ENCODE results near the gene ASH1L.
"Not testable (repeated sequence)": the region's sequence is repeated elsewhere in the genome, so short reads cannot be mapped to it uniquely, and the experiment has no call there.

ASH1L gene

DNA sequence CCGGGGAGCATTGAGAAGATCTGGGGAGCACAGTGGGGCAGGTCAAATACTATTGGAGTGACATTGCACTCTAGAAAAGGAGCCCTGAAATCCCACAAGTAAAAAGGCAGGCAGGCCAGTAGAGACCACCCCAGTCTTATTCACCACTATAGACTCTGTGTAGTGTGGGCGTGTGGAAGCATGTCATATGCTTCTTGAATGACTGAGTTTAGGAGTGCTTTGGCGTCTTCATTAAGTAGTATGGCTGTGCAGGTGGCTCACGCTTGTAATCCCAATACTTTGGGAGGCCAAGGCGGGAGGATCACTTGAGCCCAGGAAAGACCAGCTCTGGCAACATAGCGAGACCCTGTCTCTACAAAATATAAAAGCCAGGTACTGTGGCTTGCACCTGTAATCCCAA, 21.2 kb upstream of the ASH1L start:
- not testable (repeated sequence) for H3K36me3 Mint-ChIP-seq (ENCODE audit: low read depth); H3K27ac Mint-ChIP-seq; H3K4me3 Mint-ChIP-seq; H3K4me1 Mint-ChIP-seq (ENCODE audit: low read depth); H3K9me3 Mint-ChIP-seq; H3K27me3 Mint-ChIP-seq (ENCODE audit: low read depth)

- not testable (repeated sequence) for H3K27ac Mint-ChIP-seq; H3K27me3 Mint-ChIP-seq (ENCODE audit: low read depth); H3K4me3 Mint-ChIP-seq; H3K36me3 Mint-ChIP-seq (ENCODE audit: low read depth); H3K9me3 Mint-ChIP-seq; H3K4me1 Mint-ChIP-seq (ENCODE audit: low read depth)
These were observed 13.0 kb upstream of the ASH1L start for GRCh38 chr1:155575608-155576007.

DNA sequence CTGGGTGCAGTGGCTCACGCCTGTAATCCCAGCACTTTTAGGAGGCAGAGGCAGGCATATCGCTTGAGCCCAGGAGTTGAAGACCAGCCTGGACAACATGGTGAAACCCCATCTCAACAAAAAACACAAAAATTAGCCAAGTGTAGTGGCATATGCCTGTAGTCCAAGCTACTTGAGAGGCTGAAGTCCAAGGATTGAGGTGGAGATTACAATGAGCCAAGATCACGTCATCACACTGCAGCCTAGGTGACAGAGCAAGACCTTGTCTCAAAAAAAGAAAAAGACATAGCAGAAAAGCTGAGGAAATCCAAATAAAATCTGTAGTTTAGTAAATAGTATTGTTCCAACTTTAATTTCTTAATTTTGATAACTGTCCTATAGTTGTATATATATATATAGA, 11.5 kb upstream of the ASH1L start:
- no peak overlapping the region for H3K27ac Mint-ChIP-seq
- peaks cover 3% of the 10 kb centered on the region for H3K4me1 Mint-ChIP-seq (ENCODE audit: low read depth)
- peaks cover 7% of the 10 kb centered on the region for H3K36me3 Mint-ChIP-seq (ENCODE audit: low read depth)
- no peaks in the 10 kb centered on the region for H3K9me3 Mint-ChIP-seq
- H3K27me3 Mint-ChIP-seq (ENCODE audit: low read depth), result no peaks in the 10 kb centered on the region
- H3K4me3 Mint-ChIP-seq, result no peak overlapping the region

- H3K4me3 Mint-ChIP-seq, result no peak overlapping the region
- H3K9me3 Mint-ChIP-seq, result no peaks in the 10 kb centered on the region
- H3K27me3 Mint-ChIP-seq (ENCODE audit: low read depth), result no peaks in the 10 kb centered on the region
- H3K4me1 Mint-ChIP-seq (ENCODE audit: low read depth), result peaks cover 9% of the 10 kb centered on the region
- H3K36me3 Mint-ChIP-seq (ENCODE audit: low read depth), result peaks cover 10% of the 10 kb centered on the region
- H3K27ac Mint-ChIP-seq, result no peak overlapping the region
These were observed 8.0 kb upstream of the ASH1L start for GRCh38 chr1:155570593-155570990.

- no peak overlapping the region for H3K27ac Mint-ChIP-seq
- H3K27me3 Mint-ChIP-seq (ENCODE audit: low read depth), result no peaks in the 10 kb centered on the region
- H3K36me3 Mint-ChIP-seq (ENCODE audit: low read depth), result peaks cover 11% of the 10 kb centered on the region
- no peaks in the 10 kb centered on the region for H3K9me3 Mint-ChIP-seq
- H3K4me3 Mint-ChIP-seq, result no peak overlapping the region
- peaks cover 13% of the 10 kb centered on the region for H3K4me1 Mint-ChIP-seq (ENCODE audit: low read depth)
These were observed 7.5 kb upstream of the ASH1L start for GRCh38 chr1:155569988-155570592.

- not testable (repeated sequence) for H3K9me3 Mint-ChIP-seq; H3K36me3 Mint-ChIP-seq (ENCODE audit: low read depth); H3K27me3 Mint-ChIP-seq (ENCODE audit: low read depth)
- peak overlapping the region; percentile 99 for H3K27ac Mint-ChIP-seq
- H3K4me3 Mint-ChIP-seq, result peak overlapping the region; percentile 99
- H3K4me1 Mint-ChIP-seq (ENCODE audit: low read depth), result peaks cover 31% of the 10 kb centered on the region
These were observed 897 bp upstream of the ASH1L start for GRCh38 chr1:155563377-155564022.

GRCh38 chr1:155561779-155562580, 623 bp downstream of the ASH1L start:
- H3K36me3 Mint-ChIP-seq (ENCODE audit: low read depth); H3K27me3 Mint-ChIP-seq (ENCODE audit: low read depth); H3K9me3 Mint-ChIP-seq: not testable (repeated sequence)
- peak overlapping the region; percentile 99 for H3K4me3 Mint-ChIP-seq
- H3K4me1 Mint-ChIP-seq (ENCODE audit: low read depth), result peaks cover 35% of the 10 kb centered on the region
- H3K27ac Mint-ChIP-seq, result peak overlapping the region; percentile 99

DNA sequence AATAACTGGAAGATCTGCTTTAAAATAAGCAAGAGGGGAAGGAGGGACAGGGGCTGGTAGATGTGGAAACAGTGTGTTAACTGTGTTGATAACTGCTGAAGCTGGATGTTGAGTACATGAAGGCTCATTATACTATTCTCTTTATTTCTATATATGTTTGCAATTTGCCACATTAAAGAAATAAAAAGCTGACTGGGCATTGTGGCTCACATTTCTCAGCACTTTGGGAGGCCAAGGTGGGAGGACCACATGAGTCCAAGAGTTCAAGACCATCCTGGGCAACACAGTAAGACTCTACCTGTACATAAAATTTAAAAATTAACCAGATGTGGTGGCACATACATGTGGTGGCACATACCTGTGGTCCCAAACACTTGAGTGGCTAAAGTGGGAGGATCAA, 6.7 kb downstream of the ASH1L start:
- Mint-ChIP-seq H3K27me3 (ENCODE audit: low read depth) (no peaks in the 10 kb centered on the region), H3K36me3 (ENCODE audit: low read depth) (peaks cover 15% of the 10 kb centered on the region), H3K27ac (no peak overlapping the region)

DNA sequence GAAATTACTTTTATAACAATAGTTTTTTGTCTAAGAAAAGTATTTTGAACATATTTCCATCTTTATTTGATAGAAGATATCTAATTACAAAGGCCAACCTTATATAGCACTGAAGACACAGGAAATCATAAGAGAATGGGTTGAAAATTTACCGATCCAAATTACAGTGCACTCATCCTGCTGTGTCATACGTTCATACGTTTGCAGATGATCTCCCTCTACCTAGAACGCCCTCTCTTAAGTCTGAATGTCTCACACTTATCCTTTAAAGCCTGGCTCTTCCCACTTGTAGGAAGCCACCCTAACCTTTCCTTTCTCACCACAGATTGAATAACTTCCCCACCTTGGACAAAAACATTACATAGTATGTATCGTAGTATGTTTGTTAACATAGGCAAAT, 9.3 kb downstream of the ASH1L start:
- H3K4me3 Mint-ChIP-seq, result no peak overlapping the region
- H3K9me3 Mint-ChIP-seq, result no peaks in the 10 kb centered on the region
- H3K27ac Mint-ChIP-seq, result peak overlapping the region; percentile 23
- H3K4me1 Mint-ChIP-seq (ENCODE audit: low read depth), result peaks cover 23% of the 10 kb centered on the region
- H3K36me3 Mint-ChIP-seq (ENCODE audit: low read depth), result peaks cover 16% of the 10 kb centered on the region
- no peaks in the 10 kb centered on the region for H3K27me3 Mint-ChIP-seq (ENCODE audit: low read depth)

More for the DNA sequence above, 6.7 kb downstream of the ASH1L start:
- H3K4me1 Mint-ChIP-seq (ENCODE audit: low read depth), result peaks cover 30% of the 10 kb centered on the region
- H3K9me3 Mint-ChIP-seq, result no peaks in the 10 kb centered on the region
- H3K4me3 Mint-ChIP-seq, result no peak overlapping the region

GRCh38 chr1:155548706-155549105, 13.9 kb downstream of the ASH1L start:
- H3K4me1 Mint-ChIP-seq (ENCODE audit: low read depth), result peaks cover 26% of the 10 kb centered on the region
- H3K27ac Mint-ChIP-seq, result no peak overlapping the region
- H3K4me3 Mint-ChIP-seq, result no peak overlapping the region
- H3K27me3 Mint-ChIP-seq (ENCODE audit: low read depth), result no peaks in the 10 kb centered on the region
- H3K36me3 Mint-ChIP-seq (ENCODE audit: low read depth), result peaks cover 10% of the 10 kb centered on the region
- no peaks in the 10 kb centered on the region for H3K9me3 Mint-ChIP-seq

DNA sequence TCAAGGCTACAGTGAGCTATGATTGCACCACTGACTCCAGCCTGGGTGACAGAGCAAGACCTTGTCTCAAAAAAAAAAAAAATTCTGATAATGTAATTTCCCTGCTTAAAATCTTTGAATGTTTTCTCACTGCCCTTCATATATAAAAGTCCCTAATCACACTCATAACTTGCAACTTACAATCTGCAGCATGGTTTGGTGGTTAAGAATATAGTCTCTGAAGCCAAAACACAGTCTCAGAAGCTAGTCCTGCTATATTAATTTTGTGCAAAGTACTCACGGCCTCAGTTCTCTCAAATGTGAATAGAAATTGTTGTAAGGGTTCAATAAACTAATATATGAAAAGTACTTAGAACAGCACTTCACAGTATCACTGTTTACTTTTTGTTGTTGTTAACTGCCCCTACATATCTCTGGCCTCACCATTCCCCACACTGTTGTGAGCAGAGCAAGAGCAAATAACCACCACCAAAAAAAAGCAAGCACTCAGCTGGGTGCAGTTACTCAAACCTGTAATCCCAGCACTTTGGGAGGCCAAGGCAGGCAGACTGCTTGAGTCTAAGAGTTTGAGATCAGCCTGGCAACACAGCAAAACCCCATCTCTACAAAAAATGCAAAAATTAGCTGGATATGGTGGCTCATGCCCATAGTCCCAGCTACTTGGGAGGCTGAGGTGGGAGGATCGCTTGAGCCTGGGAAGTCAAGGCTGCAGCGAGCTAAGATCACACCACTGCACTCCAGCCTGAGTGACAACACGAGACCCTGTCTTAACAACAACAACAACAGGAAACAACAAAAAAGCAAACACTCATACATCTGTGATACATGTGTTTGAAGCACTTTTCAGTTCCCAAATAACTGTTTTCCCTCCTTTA, 22.4 kb downstream of the ASH1L start:
- Mint-ChIP-seq H3K36me3 (ENCODE audit: low read depth) (peaks cover 7% of the 10 kb centered on the region), H3K27ac (peak overlapping the region; percentile 74), H3K4me1 (ENCODE audit: low read depth) (peaks cover 40% of the 10 kb centered on the region), H3K27me3 (ENCODE audit: low read depth) (no peaks in the 10 kb centered on the region), H3K9me3 (no peaks in the 10 kb centered on the region), H3K4me3 (peak overlapping the region; percentile 15)

GRCh38 chr1:155537193-155537592, 25.4 kb downstream of the ASH1L start:
- H3K27ac Mint-ChIP-seq, result peak overlapping the region; percentile 85
- no peaks in the 10 kb centered on the region for H3K9me3 Mint-ChIP-seq
- H3K27me3 Mint-ChIP-seq (ENCODE audit: low read depth), result no peaks in the 10 kb centered on the region
- peaks cover 49% of the 10 kb centered on the region for H3K4me1 Mint-ChIP-seq (ENCODE audit: low read depth)
- H3K4me3 Mint-ChIP-seq, result no peak overlapping the region
- H3K36me3 Mint-ChIP-seq (ENCODE audit: low read depth), result peaks cover 19% of the 10 kb centered on the region

- H3K36me3 Mint-ChIP-seq (ENCODE audit: low read depth), result peaks cover 21% of the 10 kb centered on the region
- peaks cover 29% of the 10 kb centered on the region for H3K4me1 Mint-ChIP-seq (ENCODE audit: low read depth)
- no peak overlapping the region for H3K4me3 Mint-ChIP-seq
- no peaks in the 10 kb centered on the region for H3K9me3 Mint-ChIP-seq
- no peaks in the 10 kb centered on the region for H3K27me3 Mint-ChIP-seq (ENCODE audit: low read depth)
- no peak overlapping the region for H3K27ac Mint-ChIP-seq
These were observed 31.0 kb downstream of the ASH1L start for GRCh38 chr1:155531624-155532023.

DNA sequence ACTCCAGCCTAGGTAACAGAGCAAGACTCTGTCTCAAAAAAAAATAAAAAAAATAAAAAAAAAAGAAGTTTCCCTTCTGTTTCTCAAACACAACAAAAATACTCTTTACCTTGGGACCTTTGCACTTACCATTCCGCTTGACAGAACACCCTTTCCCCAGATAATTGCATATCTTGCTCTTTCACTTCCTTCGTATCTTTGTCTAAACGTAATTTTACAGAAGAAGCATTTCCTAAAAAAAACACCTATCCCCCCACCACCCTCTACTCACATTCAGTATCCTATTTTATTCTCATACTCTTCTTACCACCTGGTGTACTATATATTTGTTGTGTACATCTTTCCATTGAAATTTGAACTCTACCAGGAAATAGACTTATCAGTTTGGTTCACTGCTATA, 32.7 kb downstream of the ASH1L start:
- Mint-ChIP-seq H3K9me3 (no peaks in the 10 kb centered on the region), H3K36me3 (ENCODE audit: low read depth) (peaks cover 21% of the 10 kb centered on the region), H3K27ac (no peak overlapping the region), H3K27me3 (ENCODE audit: low read depth) (no peaks in the 10 kb centered on the region), H3K4me1 (ENCODE audit: low read depth) (peaks cover 21% of the 10 kb centered on the region), H3K4me3 (no peak overlapping the region)
